GM21526 (cell line): Measurements from ENCODE around the gene B4GALT1.

Experiments
- ATAC-seq: cut with Tn5 transposase; IDR thresholded peaks from one replicate; pipeline ENCODE4 v1.9.1; 2021; ENCODE audit warnings: moderate library complexity; ENCODE audit not compliant: unreplicated experiment, low FRiP score

B4GALT1 gene

GRCh38 chr9:33144551-33144950 lies 22.6 kb downstream of the B4GALT1 start:
- no peak for ATAC-seq

GRCh38 chr9:33143241-33143661 lies 23.9 kb downstream of the B4GALT1 start:
- ATAC-seq = no peak

GRCh38 chr9:33142535-33142934 lies 24.6 kb downstream of the B4GALT1 start:
- ATAC-seq = no peak

- ATAC-seq = no peak
Observed at GRCh38 chr9:33140401-33141360, 26.5 kb downstream of the B4GALT1 start.

GRCh38 chr9:33139421-33140228 lies 27.5 kb downstream of the B4GALT1 start:
- ATAC-seq = no peak

GRCh38 chr9:33138768-33139167 lies 28.4 kb downstream of the B4GALT1 start:
- no peak for ATAC-seq

- ATAC-seq = no peak
Observed at GRCh38 chr9:33137781-33138264, 29.3 kb downstream of the B4GALT1 start.

GRCh38 chr9:33136721-33137670 lies 30.1 kb downstream of the B4GALT1 start:
- no peak for ATAC-seq

GRCh38 chr9:33135470-33135958 lies 31.6 kb downstream of the B4GALT1 start:
- no peak for ATAC-seq

GRCh38 chr9:33135031-33135461 lies 32.1 kb downstream of the B4GALT1 start:
- no peak for ATAC-seq

GRCh38 chr9:33133186-33133585 lies 34.0 kb downstream of the B4GALT1 start:
- ATAC-seq = no peak

GRCh38 chr9:33131790-33132772 lies 35.1 kb downstream of the B4GALT1 start:
- no peak for ATAC-seq

- no peak for ATAC-seq
Observed at GRCh38 chr9:33130961-33131789, 36.0 kb downstream of the B4GALT1 start.

- peak; percentile 61 for ATAC-seq
Observed at GRCh38 chr9:33129886-33130881, 37.0 kb downstream of the B4GALT1 start.

- ATAC-seq = no peak
Observed at GRCh38 chr9:33129251-33129885, 37.8 kb downstream of the B4GALT1 start.

GRCh38 chr9:33128570-33128969 lies 38.6 kb downstream of the B4GALT1 start:
- ATAC-seq = no peak
